GM21737 (cell line): ENCODE measurements around the gene LYRM4.

ENCODE experiments used
- ATAC-seq: cut with Tn5 transposase; IDR thresholded peaks from one replicate; pipeline ENCODE4 v1.9.1; 2021; ENCODE audit warnings: mild to moderate bottlenecking, moderate library complexity; ENCODE audit not compliant: unreplicated experiment

LYRM4 gene

DNA sequence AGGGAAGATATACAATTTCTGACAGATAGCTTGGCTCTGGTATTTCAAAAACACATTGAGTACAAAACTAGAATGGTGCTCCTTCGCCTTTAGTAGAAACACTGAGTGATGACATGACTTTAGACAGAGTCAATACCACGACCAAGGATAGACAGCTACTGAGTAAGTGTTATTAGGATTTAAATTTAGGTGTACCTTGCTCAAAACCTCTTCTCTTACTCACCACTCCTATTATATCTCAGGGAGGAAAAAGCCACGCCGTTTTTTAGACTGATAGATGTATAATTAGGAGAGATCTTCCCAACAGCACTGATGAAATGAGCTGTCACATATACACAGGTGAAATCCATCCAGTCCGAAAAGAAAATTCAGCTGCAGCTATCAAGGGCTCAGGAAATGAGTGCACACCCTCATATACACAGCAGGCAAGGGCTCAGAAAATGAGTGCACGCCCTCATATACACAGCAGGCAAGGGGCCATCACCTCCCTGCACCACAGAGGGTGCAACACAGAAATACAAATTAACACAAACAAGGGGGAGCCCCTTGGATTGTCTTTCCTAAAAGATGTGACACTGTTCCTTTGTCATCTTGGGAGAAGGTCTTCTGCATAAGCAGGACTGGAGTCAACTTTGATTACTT is 53.7 kb downstream of the LYRM4 start:
- no peak for ATAC-seq

DNA sequence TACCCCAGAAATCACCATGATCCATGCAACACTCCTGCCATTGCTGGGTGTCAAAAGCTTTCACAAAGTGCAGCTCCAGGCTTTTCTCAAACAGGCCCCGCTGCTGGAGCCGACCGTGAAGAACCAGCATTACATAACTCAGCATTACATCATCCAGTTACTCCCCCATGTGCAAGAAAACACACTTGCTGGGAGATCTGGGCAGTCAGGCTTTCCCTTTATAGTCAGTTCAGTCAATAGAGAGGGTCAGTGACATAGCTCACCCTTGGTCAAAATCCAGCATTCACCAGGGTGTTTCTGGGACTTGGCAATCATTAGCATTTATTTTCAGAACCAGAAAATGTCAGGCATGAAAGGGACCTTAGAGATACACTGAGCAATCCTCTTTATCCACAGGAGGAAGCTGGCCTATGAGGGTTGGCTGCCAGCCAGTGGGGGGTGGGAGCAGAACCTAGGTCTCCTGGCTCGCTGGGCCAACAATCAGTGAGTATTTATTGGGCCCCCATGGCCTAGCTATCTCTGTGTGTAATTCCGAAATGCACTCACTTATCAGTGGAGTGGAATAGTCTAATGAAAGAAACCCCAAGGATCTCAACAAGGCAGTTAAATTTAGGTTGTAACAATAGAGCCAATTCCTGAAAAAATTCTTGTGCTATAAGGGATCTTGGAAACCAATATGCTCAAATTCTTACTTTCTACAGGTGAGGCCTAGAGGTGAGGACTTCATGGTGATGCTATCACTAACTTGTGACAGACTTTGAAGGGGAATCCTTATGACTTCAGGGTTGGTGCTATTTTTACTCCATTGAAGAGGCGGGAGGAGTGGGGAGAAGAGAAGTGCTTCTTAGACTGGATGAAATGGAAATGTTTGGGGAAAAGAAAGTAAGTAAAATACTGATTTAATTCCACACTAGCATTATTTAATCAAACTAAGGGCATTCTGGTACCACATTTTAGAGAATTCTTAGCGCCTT is 54.6 kb downstream of the LYRM4 start:
- no peak for ATAC-seq

DNA sequence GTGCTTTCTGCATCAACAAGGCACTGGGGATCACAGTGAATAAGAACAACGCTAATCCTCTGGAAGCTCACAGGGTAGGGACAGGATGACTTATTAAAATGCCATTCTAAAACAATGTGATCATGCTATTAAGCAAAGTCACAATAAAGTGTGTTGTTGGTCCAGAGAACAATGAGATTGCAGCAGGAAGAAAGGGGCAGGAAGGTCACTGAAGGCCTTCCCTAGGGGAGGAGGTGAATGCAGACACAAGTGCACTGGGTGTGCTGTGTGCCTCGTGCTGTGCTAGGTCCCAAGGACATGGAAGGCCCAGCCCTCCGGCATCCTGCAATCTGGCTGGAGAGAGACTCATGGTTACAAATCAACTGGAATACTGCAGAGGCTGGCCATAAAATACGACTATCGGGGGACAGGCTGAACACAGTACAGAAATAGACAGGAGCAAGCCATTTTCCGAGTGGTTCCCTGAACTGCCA is 55.7 kb downstream of the LYRM4 start:
- ATAC-seq = no peak

DNA sequence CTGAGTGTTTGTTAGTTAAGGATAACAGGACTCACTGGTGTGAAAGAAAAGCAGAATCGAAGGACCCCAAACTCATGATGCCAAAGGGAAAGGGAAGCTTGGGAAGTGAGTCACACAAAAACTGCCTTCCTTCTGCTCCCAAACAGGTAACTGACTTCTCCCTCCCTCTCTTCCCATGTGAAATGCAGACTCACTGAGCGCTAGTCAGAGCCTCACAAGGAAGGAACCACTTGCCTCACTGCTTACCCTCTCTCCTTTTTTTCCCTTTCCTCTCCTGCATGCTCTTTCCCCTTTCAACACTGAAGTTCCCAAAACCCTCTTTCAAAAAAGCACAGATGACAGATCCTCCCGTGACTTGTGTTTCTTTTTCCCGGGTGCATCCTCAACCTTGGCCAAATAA is 56.4 kb downstream of the LYRM4 start:
- no peak for ATAC-seq

DNA sequence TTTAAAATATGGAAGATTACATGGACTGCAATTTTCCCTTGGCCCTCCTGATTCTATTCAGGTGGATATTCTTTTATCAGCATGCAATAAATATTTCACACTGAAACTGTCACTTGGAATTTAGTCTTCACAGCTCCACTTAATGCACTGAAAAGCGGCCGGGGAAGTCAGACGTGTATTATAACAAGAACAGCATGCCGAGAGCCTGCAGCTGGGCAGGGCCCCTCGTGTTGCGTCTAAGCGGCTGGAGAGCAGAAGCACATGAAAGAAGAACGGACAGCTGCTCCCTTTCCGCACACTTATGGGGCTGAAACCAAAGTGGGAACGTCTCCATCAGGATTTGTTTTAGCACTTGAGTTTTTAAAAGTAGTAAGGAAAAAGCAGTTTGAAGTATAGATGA is 57.2 kb downstream of the LYRM4 start:
- no peak for ATAC-seq

DNA sequence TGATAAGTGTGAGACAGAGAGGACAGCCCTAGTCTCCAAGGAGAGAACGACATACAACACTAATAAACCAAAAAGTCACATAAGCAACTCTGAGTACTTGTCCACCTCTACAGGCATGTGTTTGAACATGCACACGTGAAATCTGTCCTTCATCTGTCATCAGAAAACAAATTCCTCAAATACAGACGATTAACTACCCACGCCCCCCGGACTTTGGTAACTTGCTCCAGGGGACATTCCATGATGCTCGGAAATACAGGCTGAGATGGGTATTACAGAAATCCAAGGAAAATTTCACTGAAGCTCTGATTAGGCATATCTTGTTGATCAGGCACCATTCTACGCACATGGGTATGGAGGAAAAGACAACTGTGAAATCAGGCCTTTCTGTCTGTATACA is 57.8 kb downstream of the LYRM4 start:
- ATAC-seq = no peak

DNA sequence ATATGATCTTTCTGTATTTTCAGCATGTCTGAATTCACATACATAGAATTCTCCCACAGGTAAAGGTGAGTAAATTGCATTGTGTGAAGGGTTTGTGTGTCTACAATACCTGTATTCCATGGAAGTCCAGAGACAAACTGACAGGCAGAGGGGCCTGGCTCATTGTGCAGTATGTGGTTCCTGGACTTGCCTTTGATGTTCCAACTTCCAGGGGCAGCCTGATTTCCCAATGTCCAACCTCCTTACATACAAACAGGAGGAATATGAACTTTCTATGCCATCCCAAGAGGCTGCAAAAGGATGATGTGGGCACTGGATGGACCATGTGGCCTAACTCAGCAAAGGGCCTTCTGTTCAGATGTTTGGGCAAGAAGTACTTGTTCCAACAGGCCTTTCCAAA is 58.5 kb downstream of the LYRM4 start:
- no peak for ATAC-seq

DNA sequence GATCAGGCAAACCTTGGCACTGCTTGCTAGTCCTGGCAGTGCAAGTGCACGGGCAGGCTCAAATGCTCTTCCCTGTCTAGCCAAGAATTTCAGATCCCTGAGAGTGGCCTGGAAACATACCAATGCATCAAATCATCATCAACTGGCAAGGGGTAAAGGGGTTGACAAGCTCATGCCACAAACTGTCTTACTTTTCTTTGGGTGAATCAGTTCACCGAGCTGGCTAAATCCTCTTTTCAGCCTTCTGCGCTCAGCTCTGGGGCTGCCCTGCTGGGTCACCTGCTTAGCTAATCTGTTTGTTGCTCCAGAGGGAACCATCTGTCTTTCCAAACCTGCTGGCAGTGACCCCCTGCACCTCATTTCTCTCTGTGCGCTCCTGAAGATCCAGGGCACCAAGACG is 59.5 kb downstream of the LYRM4 start:
- no peak for ATAC-seq

DNA sequence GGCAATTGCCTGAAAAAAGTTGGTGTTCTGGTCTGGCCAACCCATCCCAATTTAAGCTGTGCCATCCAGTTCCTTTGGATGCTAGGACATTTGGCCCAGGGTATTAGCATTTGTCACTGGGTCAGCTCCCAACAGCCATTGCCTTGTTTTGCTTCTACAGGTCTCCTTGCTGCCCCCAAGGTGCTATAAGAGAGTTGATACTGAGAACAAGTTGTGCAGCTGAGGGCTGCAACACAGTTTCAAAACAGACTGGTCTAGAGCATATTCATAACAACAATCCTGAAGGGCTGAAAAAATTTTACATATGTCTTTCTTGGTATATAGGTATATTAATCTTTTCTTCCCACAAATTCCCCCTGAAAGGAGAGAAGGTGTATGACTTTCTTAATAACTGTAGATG is 61.0 kb downstream of the LYRM4 start:
- no peak for ATAC-seq

DNA sequence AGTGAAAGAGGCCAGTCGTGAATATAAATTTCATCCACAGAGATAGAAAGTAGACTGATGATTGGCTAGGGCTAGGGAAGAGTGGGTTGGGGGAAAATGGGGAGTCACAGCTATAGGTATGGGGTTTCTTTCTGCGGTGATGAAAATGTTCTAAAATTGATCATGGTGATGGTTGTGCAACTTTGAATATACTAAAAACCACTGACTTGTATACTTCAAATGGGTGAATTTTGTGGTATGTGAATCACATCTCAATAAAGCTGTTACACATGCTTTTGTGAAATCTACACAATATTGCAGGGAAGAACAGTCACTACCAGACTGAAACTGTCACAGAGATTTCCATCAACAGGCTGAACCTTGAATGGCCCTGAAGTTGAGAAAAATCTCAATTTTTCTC is 61.5 kb downstream of the LYRM4 start:
- ATAC-seq = no peak

DNA sequence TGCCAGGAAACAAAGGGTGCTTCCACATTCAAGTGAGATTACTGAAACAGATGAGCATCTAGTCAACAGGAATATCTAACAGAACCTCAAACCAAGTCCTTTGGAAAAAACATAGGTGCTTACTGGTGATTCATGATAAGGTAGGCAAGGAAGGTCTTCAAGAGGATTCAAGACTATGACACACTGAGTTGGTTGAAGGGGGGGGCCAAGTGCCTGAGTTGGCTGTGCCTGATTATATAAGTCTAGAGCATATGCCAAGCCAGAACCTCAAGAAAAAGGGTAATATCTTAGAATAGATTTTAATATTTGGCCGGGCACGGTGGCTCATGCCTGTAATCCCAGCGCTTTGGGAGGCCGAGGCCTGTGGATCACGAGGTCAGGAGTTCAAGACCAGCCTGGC is 63.7 kb downstream of the LYRM4 start:
- no peak for ATAC-seq

DNA sequence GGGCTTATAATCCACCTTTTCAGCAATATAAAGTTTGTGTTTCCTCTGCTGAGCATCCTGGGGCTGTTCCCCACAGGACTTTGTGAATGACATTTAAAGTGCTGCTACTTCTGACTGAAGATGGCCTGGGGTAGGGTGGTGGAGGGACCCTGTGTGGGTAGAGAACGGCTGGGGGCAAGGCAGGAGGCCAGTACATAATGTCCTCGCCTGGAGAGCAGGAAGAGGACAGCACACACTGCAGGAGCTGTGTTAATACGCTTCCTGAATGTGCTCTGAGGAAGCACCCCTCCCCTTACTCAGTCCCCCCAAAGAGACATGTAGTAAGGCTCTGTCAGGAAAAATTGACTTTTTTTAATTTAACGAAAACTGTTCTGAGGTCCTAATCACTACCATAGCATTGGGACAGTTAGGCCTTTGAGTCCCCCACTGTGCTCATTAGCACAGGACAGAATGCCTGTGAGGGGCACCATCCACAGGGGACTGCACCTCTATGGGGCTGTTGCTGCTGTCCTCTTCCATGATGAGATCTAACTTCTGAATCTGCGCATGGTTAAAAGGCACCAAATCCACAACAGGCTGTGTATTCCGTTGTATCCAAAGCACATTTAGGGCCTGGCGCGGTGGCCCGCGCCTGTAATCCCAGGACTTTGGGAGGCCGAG is 68.5 kb downstream of the LYRM4 start:
- no peak for ATAC-seq

DNA sequence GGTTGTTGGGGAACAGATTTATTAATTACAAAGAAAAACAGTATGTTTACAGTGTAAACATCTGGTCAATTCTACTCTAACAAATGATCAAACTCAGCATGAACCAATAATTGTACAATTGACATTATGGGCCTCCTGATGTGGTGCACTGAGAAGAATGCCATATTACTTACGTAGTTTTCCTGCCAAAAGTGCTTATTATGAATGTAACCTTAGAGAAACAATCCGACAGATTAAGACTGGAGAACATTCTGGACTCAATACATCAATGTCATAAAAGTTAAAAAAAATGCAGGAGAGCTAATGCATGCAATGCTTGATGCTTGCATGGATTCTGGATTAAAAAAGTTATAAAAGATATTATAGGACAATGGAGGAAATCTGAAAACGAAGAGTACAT is 69.0 kb downstream of the LYRM4 start:
- ATAC-seq = no peak

DNA sequence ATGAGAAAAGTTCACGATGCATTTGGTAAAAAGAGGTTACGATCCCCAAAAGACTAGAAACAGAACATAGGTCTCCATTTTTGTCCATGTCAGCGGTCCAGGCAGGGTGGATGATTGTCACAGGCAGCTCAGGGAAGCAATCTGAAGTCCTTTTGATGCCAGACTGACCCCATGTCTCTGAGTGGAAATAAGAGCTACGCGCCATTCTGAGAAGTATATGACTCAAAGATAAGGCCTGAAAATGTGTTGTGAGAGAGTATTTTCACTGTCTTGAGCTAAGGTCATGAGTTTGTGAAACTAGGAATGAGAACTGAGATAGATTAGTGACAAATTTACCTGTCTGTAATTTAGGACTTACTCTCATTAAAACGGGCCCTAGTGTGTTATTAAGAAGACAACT is 69.5 kb downstream of the LYRM4 start:
- ATAC-seq = peak; percentile 80

DNA sequence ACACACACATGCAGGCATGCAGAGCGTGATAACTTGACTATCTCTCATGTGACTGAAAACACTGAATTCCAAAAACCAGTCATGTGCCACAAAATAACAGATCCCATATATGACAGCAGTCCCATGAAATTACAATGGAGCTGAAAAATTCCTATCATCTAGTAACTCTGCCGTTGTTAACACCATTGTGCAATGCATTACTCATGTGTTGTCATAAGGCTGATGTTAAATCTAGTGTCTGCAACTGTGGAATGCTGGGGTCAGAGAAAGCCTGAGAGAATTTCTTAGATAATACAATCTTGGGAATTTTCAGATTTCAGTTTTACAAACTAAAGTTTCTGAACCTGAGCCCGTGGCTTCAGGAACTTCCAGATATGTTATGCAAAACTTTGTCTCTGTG is 70.2 kb downstream of the LYRM4 start:
- ATAC-seq = no peak

DNA sequence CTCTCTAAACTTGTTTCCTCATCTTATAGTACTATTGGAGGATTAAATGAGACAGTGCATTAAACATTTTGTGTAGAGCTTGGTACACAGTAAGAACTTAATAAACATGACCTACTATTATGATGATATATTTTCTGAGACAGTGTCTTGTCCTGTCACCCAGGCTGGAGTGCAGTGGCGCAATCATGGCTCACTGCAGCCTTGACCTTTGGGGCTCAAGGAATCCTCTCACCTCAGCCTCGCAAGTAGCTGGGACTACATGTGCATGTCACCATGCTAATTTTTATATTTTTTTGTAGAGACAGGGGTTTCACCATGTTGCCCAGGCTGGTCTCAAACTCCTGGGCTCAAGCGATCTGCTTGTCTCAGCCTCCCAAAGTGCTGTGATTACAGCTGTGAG is 72.1 kb downstream of the LYRM4 start:
- no peak for ATAC-seq

DNA sequence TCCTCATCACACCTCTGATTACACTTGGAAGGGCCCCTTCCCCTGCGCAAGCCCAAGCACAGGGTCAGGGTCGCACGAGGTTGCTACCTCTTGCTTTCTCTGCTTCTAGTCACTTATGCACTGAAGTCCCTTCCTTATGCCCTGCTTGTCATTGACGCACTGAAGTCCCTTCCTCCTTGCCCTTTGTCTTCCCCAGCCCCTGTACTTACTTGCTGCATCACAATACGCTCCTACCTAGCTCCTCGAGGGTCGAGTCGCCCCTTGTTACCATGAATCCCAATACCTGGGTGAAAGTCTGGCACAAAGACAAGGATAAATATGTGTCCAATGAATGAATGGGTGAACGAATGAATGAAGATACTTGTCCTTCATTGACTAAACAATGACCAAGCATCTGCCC is 75.9 kb downstream of the LYRM4 start:
- ATAC-seq = no peak

DNA sequence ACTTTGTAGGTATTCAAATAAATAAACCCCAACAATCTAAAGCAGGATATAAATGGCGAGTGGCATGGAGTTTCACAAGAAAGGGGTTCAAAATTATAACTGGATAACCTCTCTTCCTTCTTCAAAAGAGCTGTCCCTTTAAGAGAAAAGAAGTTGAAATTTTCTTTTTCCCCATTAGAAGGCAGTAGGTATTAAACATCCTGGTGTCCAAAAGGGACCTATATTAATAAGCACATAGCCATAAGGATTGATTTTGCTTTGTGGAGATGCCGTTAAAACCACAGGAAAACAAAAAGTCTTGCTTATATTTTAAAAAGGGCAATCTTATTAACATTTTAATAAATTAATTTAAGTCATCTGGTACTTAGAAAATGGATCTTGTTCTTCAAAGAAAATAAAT is 76.5 kb downstream of the LYRM4 start:
- no peak for ATAC-seq

DNA sequence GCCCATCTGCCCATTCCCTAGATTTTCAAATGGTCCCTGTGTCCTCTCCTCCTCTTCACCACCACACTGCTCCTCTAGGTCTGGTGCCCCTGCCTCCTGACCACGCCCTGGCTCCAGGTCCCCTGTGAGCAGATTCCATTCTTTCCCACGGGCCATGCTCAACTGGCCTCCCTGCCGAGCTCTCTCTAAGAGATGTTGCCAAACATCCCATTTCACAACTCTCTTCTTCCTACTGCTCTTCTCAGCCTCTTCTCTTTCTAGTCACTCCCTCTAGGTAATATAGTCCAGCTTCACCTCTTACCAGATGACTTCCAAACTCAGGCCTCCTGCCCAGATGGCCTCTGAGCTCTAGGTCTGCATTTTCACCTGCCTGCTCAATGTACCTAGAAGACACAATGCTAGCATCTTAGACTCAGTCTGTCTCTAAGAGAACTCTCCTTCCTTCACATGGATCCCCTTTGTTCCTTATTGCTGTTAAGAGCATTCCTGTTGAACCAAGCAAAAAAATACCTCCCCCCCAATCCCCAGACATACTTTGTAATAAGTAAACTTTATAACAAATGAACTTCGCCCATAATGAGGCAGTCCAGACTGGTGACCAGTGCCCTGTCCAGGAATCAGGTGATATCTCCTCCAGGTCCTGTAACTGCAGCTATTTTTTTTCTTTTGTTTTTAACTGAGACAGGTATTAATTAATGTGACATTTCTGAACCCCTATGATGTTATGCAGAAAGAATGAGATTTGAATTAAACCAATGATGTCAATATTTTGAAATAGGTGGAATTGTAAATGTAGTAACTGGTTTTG is 79.0 kb downstream of the LYRM4 start:
- ATAC-seq = no peak

DNA sequence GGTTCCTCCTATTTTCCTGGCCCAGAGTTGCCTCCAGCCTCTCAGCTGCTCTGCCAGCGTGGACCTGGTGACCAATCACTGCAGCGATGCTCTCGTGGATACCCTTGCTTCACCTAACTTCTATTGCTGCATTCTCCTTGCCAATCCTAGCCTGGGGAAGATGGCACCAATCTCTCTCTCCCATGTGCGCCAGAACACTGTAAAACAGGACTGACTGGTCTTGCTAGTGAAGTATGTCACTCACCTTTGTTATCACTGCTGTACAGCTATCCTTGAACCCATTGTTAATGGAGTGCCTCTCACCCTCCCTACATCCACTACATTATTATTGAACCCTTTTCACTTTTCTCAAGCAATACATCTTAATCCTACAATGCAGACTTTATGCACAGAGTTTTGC is 80.1 kb downstream of the LYRM4 start:
- ATAC-seq = no peak

DNA sequence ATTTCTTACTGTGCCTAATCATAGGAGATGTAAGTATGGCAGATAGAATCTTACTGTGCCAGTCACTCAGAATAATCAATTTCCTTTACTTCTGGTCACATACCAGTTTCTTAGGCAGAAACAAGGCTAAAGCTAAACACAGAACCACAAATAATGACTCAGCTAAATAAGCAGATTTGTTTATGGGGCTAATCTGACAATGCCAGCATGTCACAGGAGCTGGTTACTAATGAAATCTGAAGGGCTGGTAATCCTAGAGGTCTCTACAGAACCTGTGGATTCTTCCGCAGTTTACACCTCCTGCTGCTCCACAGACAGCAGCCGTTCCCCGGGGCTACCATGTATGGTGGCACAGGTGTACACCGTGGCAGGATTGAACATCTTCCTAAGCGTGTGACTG is 80.8 kb downstream of the LYRM4 start:
- no peak for ATAC-seq
